HepG2 (cell line): ENCODE measurements around the gene C10orf143. TPM values are rescaled to one million over a fixed set of nuclear protein-coding genes. Genes with fewer than 3 reads are reported as not detected.

Experiments
- ATAC-seq: fragments of 200-7000 bp; cut with Tn5 transposase; 3 replicates; pipeline ENCODE4 v1.9.1; 2020; ENCODE audit warnings: mild to moderate bottlenecking, moderate library complexity
- BruUV-seq: library from RNA; stranded (reverse); fragments of 400-500 nt; replicated peaks from 2 replicates; lab custom pipeline; 2021; lab: Mats Ljungman, UMichigan
- CTCF ChIA-PET: fragments of 300-600 bp; formaldehyde crosslinking; extraction: SDS; loops from one replicate; lab custom pipeline; 2021; ENCODE audit warnings: low total read pairs, inconsistent platforms, low intra/inter-chr PET ratio; lab: Yijun Ruan, JAX
- POLR2A ChIA-PET: fragments of 350-600 bp; sonication (Branson Sonifier 250); formaldehyde crosslinking; loops from one replicate; lab custom pipeline; 2020; ENCODE audit warnings: antibody characterized with exemption, inconsistent platforms; lab: Yijun Ruan, JAX
- DNase-seq: peaks from one replicate; pipeline ENCODE4 v3.0.0-alpha.2; 2015; ENCODE audit warnings: low spot score
- FAIRE-seq: peaks from 3 replicates; lab custom pipeline; 2011; peaks lifted over from hg19 to GRCh38; lab: Jason Lieb, UNC
- H2AFZ ChIP-seq: one replicate; pipeline ENCODE4 v1.6.1; 2011; ENCODE audit warnings: low read length, inconsistent platforms
- H3K27ac ChIP-seq: fragments of 300-600 bp; 3 replicates; pipeline ENCODE4 v1.8.0; 2011; ENCODE audit warnings: mixed run types, mild to moderate bottlenecking, mixed read lengths, low read length, inconsistent platforms; ENCODE audit not compliant: insufficient read depth; ENCODE audit errors: extremely low read length
- H3K27me3 ChIP-seq, 2 experiments: fragments of 200-600 bp in 1 of 2; 2 replicates in 1 of 2; 3 replicates in 1 of 2; pipeline versions ENCODE4 v1.6.0 to v1.8.0; 2011; ENCODE audit warnings: low read length in 2 of 2, mild to moderate bottlenecking in 2 of 2, moderate library complexity in 2 of 2, inconsistent platforms in 1 of 2; ENCODE audit not compliant: insufficient read depth in 2 of 2, control insufficient read depth in 1 of 2
- H3K36me3 ChIP-seq, 2 experiments: fragments of 200-600 bp in 1 of 2; replicated peaks in 1 of 2; 2 replicates in 1 of 2; 3 replicates in 1 of 2; pipeline versions ENCODE4 v1.5.1 to v1.8.0; 2011; ENCODE audit warnings: low read length in 2 of 2, inconsistent platforms in 1 of 2; ENCODE audit not compliant: insufficient read depth in 2 of 2, control insufficient read depth in 1 of 2
- H3K4me1 ChIP-seq: 2 replicates; pipeline ENCODE4 v1.5.1; 2012; ENCODE audit warnings: low read length, inconsistent platforms; ENCODE audit not compliant: insufficient read depth
- H3K4me2 ChIP-seq: 2 replicates; pipeline ENCODE4 v1.6.0; 2011; ENCODE audit warnings: low read depth, low read length, inconsistent platforms
- H3K4me3 ChIP-seq, 3 experiments: fragments of 200-600 bp in 1 of 3; sonication (generic), shearing (Covaris generic) in 1 of 3; replicated peaks in 1 of 3; 2 replicates each; pipeline ENCODE4 v1.5.1; 2011 to 2016; ENCODE audit warnings: low read length in 3 of 3, inconsistent platforms in 2 of 3, low read depth in 2 of 3, mild to moderate bottlenecking in 2 of 3, control low read depth in 1 of 3, mixed read lengths in 1 of 3; ENCODE audit not compliant: insufficient read depth in 1 of 3
- H3K79me2 ChIP-seq: one replicate; pipeline ENCODE4 v1.6.1; 2011; ENCODE audit warnings: low read length, inconsistent platforms; ENCODE audit not compliant: insufficient read depth
- H3K9ac ChIP-seq: 2 replicates; pipeline ENCODE4 v1.6.0; 2011; ENCODE audit warnings: mild to moderate bottlenecking, low read depth, low read length, inconsistent platforms; ENCODE audit not compliant: insufficient read depth
- H3K9me3 ChIP-seq: 2 replicates; pipeline ENCODE4 v1.5.1; 2012; ENCODE audit warnings: mild to moderate bottlenecking, low read length
- H4K20me1 ChIP-seq: 2 replicates; pipeline ENCODE4 v1.6.0; 2011; ENCODE audit warnings: inconsistent platforms, mild to moderate bottlenecking, low read length, moderate library complexity; ENCODE audit not compliant: insufficient read depth
- CTCF ChIP-seq: sonication (generic); formaldehyde crosslinking; IDR thresholded peaks from 2 replicates; pipeline ENCODE4 v1.5.0; 2020; ENCODE audit warnings: mild to moderate bottlenecking, missing genetic modification reagents, moderate library complexity
- DNMT1 ChIP-seq: sonication (generic); formaldehyde crosslinking; IDR thresholded peaks from 2 replicates; pipeline ENCODE4 v1.5.1; 2020; ENCODE audit warnings: mild to moderate bottlenecking, missing genetic modification reagents
- HMG20A ChIP-seq: IDR thresholded peaks from 2 replicates; pipeline ENCODE4 v1.6.1; 2016; ENCODE audit warnings: borderline replicate concordance
- NFAT5 ChIP-seq: sonication (generic); formaldehyde crosslinking; IDR thresholded peaks from 2 replicates; pipeline ENCODE4 v1.4.0; 2020; ENCODE audit warnings: missing genetic modification reagents
- NONO ChIP-seq, 2 experiments: fragments of 450-650 bp in 1 of 2; sonication (generic) in 1 of 2; formaldehyde crosslinking in 1 of 2; IDR thresholded peaks in 1 of 2; conservative IDR thresholded peaks in 1 of 2; 2 replicates each; pipeline versions ENCODE4 v1.6.1 to v1.8.0; 2017 to 2022; ENCODE audit warnings: mild to moderate bottlenecking in 1 of 2, missing genetic modification reagents in 1 of 2, moderate library complexity in 1 of 2
- STAG1 ChIP-seq: sonication (generic); formaldehyde crosslinking; IDR thresholded peaks from 2 replicates; pipeline ENCODE4 v1.4.0; 2020; ENCODE audit warnings: missing genetic modification reagents
- ZBTB49 ChIP-seq: sonication (generic); formaldehyde crosslinking; IDR thresholded peaks from 2 replicates; pipeline ENCODE4 v1.4.0; 2020; ENCODE audit warnings: missing genetic modification reagents, borderline replicate concordance
- ZNF234 ChIP-seq: sonication (generic); formaldehyde crosslinking; conservative IDR thresholded peaks from 2 replicates; pipeline ENCODE4 v1.5.1; 2020; ENCODE audit warnings: mild to moderate bottlenecking, missing genetic modification reagents
- WGBS: methylation state at CpG from one replicate; pipeline ENCODE4 v1.1.6; 2017; ENCODE audit warnings: low lambda C conversion rate; 5-methylcytosine and 5-hydroxymethylcytosine counted together
- in situ Hi-C: cut with HindIII; loops from 2 replicates; pipeline ENCODE4 v1.10.0; 2017; ENCODE audit warnings: low pct_unique_long_range_greater_than_20kb; ENCODE audit not compliant: extremely low pct_ligation_motif_present
- intact Hi-C: fragments of 100-400 bp; cut with micrococcal nuclease; formaldehyde crosslinking; loops from one replicate; pipeline ENCODE4 v1.10.0; 2022; ENCODE audit not compliant: unreplicated experiment
- polyA plus RNA-seq, 8 experiments: library from polyadenylated mRNA; depleted of rRNA in 3 of 8; stranded (reverse) in 7 of 8; unstranded in 1 of 8; fragments of >200 nt; fragmentation: Illumina TruSeq in 4 of 8; extraction: Trizol in 4 of 8; gene quantifications; 2 replicates each; pipeline versions ENCODE4 v1.2.1 to v1.2.3, GENCODE V29; 2011 to 2016; ENCODE audit warnings: low read depth in 4 of 8, missing spikeins in 1 of 8, mixed read lengths in 1 of 8; ENCODE audit not compliant: insufficient read depth in 1 of 8
- total RNA-seq, 5 experiments: library from RNA; depleted of rRNA; stranded (reverse); fragments of >200 nt; fragmentation: Illumina TruSeq; extraction: Trizol; gene quantifications; 2 replicates each; pipeline ENCODE4 v1.2.3, GENCODE V29; 2016; ENCODE audit warnings: low read depth in 1 of 5

C10orf143 gene
- total and polyA plus RNA-seq, 2 of the 13 experiments (the other 11 are each of a cell fraction or from before 2014, with no cell fraction given): 0.21 to 0.91 TPM

- H3K4me3 ChIP-seq: no peak overlapping the region
- H3K79me2 ChIP-seq: no peaks in the 10 kb centered on the region
- FAIRE-seq: no peak
- in situ Hi-C loops: no loop called here
- no peaks in the 10 kb centered on the region for H3K9me3 ChIP-seq
- POLR2A ChIA-PET: no interaction called here
- intact Hi-C loops: no loop called here
- no peaks in the 10 kb centered on the region for H3K4me1 ChIP-seq
- no peak overlapping the region for H2AFZ ChIP-seq
- H3K36me3 ChIP-seq: no peaks in the 10 kb centered on the region
- ATAC-seq: peak; percentile 76
- BruUV-seq: no TSS peak
- no peak overlapping the region for H3K27ac ChIP-seq
- TF ChIP-seq CTCF (CRISPR knock-in tag): peak; percentile 57
- no peak for TF ChIP-seq NONO (IDR thresholded peaks at IDR 0.05)
- TF ChIP-seq NONO (CRISPR knock-in tag; conservative IDR thresholded peaks at IDR 0.05): no peak
- no peak for TF ChIP-seq DNMT1 (CRISPR knock-in tag)
- no peak for TF ChIP-seq ZNF234 (CRISPR knock-in tag)
- TF ChIP-seq HMG20A (CRISPR knock-in tag): no peak
- peak; percentile 37 for TF ChIP-seq STAG1
- TF ChIP-seq ZBTB49 (CRISPR knock-in tag): no peak
- TF ChIP-seq NFAT5 (CRISPR knock-in tag): no peak
- WGBS: 80% methylated on average over 1 of the region's 30 CpGs
- no peak overlapping the region for H3K4me2 ChIP-seq
- no peaks in the 10 kb centered on the region for H4K20me1 ChIP-seq
- no peak overlapping the region for H3K9ac ChIP-seq
- DNase-seq: no peak
- H3K27me3 ChIP-seq: peaks cover 1 to 48% of the 10 kb centered on the region in 2 experiments
- CTCF ChIA-PET: no interaction called here
Observed at GRCh38 chr10:130045091-130045652, 65.5 kb downstream of the C10orf143 start.
